ENCODE results near the gene ACADSB. TPM values are rescaled to one million over a fixed set of nuclear protein-coding genes. Genes with fewer than 3 reads are reported as not detected.

ACADSB gene
- 4.4 and 7.1 TPM in 2 replicates for total RNA-seq

GRCh38 chr10:123008355-123009104, at the start of gene ACADSB, which contains the start of gene IKZF5:
ACADSB (plus strand) TSS chr10:123009006; CDS start chr10:123009030, 24 bp downstream.
IKZF5 (minus strand) TSS chr10:123008795; CDS start chr10:122998625, 10,170 bp downstream.

DNA sequence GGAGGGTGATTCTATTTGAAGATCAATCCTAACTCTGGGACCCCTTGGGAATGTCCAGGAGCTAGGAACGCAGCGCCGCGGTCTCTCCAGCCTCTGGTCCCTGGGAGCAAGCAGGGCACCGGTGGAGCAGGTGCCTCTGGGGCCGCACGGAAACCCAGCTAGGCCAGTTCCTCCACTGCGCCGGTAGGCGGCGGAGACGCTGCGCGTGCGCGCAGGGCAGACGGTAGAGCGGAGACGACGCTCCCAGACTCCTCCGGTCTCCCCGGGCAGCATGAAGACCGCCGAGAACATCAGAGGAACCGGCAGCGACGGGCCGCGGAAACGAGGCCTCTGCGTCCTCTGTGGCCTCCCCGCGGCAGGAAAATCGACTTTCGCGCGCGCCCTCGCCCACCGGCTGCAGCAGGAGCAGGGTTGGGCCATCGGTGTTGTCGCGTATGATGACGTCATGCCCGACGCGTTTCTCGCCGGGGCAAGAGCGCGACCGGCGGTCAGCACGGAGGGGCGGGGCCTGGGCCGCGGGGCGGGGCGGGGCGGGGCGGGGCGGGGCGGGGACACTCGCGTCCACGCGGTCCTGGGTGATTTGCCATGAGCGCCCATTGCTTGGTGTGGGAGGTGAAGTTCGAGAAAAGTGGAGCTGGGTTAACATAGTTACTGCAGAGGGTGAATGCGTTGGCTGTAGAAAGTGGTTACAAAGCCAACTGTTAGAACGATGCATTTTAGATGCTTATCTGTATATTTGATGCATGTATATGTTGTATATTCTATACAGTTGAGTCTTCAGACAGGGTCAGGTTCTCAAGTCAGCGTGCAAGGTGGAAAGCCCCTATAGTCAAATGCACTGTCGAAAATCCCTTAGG, 28.4 kb upstream of the ACADSB start, which contains the start of gene PSTK:
PSTK (plus strand) TSS at position 193 of the 857 bp plus-strand sequence; CDS start at position 272, 79 bp downstream.

Other genes with a start within 250 kb of the ACADSB start
- 0.43 and 0.47 TPM in 2 replicates for gene CUZD1, start 163.1 kb upstream of the ACADSB start, total RNA-seq
- 7.3 and 10.7 TPM in 2 replicates for gene FAM24B, start 129.4 kb upstream of the ACADSB start, total RNA-seq
- not detected in 2 replicates for gene FAM24A, start 98.4 kb upstream of the ACADSB start, total RNA-seq
- 11.2 and 11.5 TPM in 2 replicates for gene C10orf88, start 54.8 kb upstream of the ACADSB start, total RNA-seq
- gene PSTK, start 28.6 kb upstream of the ACADSB start, total RNA-seq: 6.1 and 7.3 TPM in 2 replicates
- 1.2 and 2.2 TPM in 2 replicates for gene IKZF5, start 211 bp upstream of the ACADSB start, total RNA-seq
- 0.16 TPM in 1 of 2 replicates, not detected in the other for gene HMX3, start 127.0 kb downstream of the ACADSB start, total RNA-seq
- gene HMX2, start 139.1 kb downstream of the ACADSB start, total RNA-seq: not detected in 2 replicates
- 106 and 141 TPM in 2 replicates for gene BUB3, start 145.4 kb downstream of the ACADSB start, total RNA-seq